Liver (tissue), 9 donors: ENCODE results near the gene GALNT9. TPM values are rescaled to one million over a fixed set of nuclear protein-coding genes. Genes with fewer than 3 reads are reported as not detected.

Experiments
- DNase-seq: peaks from one replicate; pipeline ENCODE4 v3.0.0-alpha.2; 2017; ENCODE audit warnings: low spot score
- H3K27ac ChIP-seq, 2 donors: one replicate each; pipeline ENCODE4 v1.7.0; 2013; ENCODE audit warnings: inconsistent platforms in 2 of 2, low read length in 2 of 2, control low read depth in 1 of 2, low read depth in 1 of 2, mild to moderate bottlenecking in 1 of 2
- H3K27me3 ChIP-seq, 4 donors: one replicate each; pipeline versions ENCODE4 v1.6.1 to v1.7.0; 2013; ENCODE audit warnings: low read length in 3 of 4, inconsistent platforms in 1 of 4, mild to moderate bottlenecking in 1 of 4, moderate library complexity in 1 of 4; ENCODE audit not compliant: control insufficient read depth in 4 of 4, insufficient read depth in 4 of 4
- H3K36me3 ChIP-seq, 4 donors: one replicate each; pipeline versions ENCODE4 v1.6.1 to v1.7.0; 2013; ENCODE audit warnings: low read length in 3 of 4, mild to moderate bottlenecking in 3 of 4, low read depth in 1 of 4, moderate library complexity in 1 of 4; ENCODE audit not compliant: control insufficient read depth in 4 of 4, insufficient read depth in 3 of 4
- H3K4me1 ChIP-seq, 4 donors: one replicate each; pipeline versions ENCODE4 v1.6.1 to v1.7.0; 2013; ENCODE audit warnings: low read length in 3 of 4, mild to moderate bottlenecking in 3 of 4, moderate library complexity in 1 of 4; ENCODE audit not compliant: control insufficient read depth in 4 of 4, insufficient read depth in 4 of 4
- H3K4me3 ChIP-seq, 3 donors: one replicate each; pipeline versions ENCODE4 v1.6.1 to v1.7.0; 2013; ENCODE audit warnings: low read length in 3 of 3, control low read depth in 1 of 3, low read depth in 1 of 3, mild to moderate bottlenecking in 1 of 3
- H3K9ac ChIP-seq, 2 donors: one replicate each; pipeline ENCODE4 v1.7.0; 2013; ENCODE audit warnings: low read length in 2 of 2, mild to moderate bottlenecking in 2 of 2, moderate library complexity in 2 of 2, control low read depth in 1 of 2, low read depth in 1 of 2
- H3K9me3 ChIP-seq, 4 donors: one replicate each; pipeline versions ENCODE4 v1.6.1 to v1.7.0; 2013; ENCODE audit warnings: low read length in 3 of 4; ENCODE audit not compliant: control insufficient read depth in 4 of 4
- CTCF ChIP-seq: fragments of 150-350 bp; IDR thresholded peaks from 2 replicates; pipeline ENCODE4 v1.5.1; 2017; ENCODE audit warnings: improper control_type of control experiment, low read depth, low read length; ENCODE audit not compliant: missing input control
- EGR1 ChIP-seq, 2 donors: IDR thresholded peaks; 2 replicates each; pipeline ENCODE4 v1.6.1; 2016 to 2018; ENCODE audit warnings: antibody characterized with exemption in 2 of 2, low read depth in 2 of 2
- FOXA1 ChIP-seq: IDR thresholded peaks from 2 replicates; pipeline ENCODE4 v1.6.1; 2016; ENCODE audit warnings: antibody characterized with exemption
- FOXA2 ChIP-seq: IDR thresholded peaks from 2 replicates; pipeline ENCODE4 v1.6.1; 2016; ENCODE audit warnings: antibody characterized with exemption
- GABPA ChIP-seq, 2 donors: IDR thresholded peaks in 1 of 2; conservative IDR thresholded peaks in 1 of 2; 2 replicates each; pipeline ENCODE4 v1.6.1; 2016; ENCODE audit warnings: antibody characterized with exemption in 2 of 2, mild to moderate bottlenecking in 1 of 2, moderate library complexity in 1 of 2
- MAX ChIP-seq: IDR thresholded peaks from 2 replicates; pipeline ENCODE4 v1.6.1; 2016; ENCODE audit warnings: antibody characterized with exemption
- NR2F2 ChIP-seq: IDR thresholded peaks from 2 replicates; pipeline ENCODE4 v1.6.1; 2016; ENCODE audit warnings: antibody characterized with exemption
- RAD21 ChIP-seq, 2 donors: IDR thresholded peaks; 2 replicates each; pipeline ENCODE4 v1.6.1; 2016; ENCODE audit warnings: antibody characterized with exemption in 2 of 2, mild to moderate bottlenecking in 2 of 2
- RXRA ChIP-seq, 2 donors: IDR thresholded peaks; 2 replicates each; pipeline ENCODE4 v1.6.1; 2017 to 2018; ENCODE audit warnings: antibody characterized with exemption in 2 of 2, mild to moderate bottlenecking in 1 of 2
- SP1 ChIP-seq: IDR thresholded peaks from 2 replicates; pipeline ENCODE4 v1.6.1; 2018; ENCODE audit warnings: antibody characterized with exemption, mild to moderate bottlenecking
- YY1 ChIP-seq: IDR thresholded peaks from 2 replicates; pipeline ENCODE4 v1.6.1; 2016; ENCODE audit warnings: antibody characterized with exemption, mild to moderate bottlenecking
- ZBTB33 ChIP-seq: IDR thresholded peaks from 2 replicates; pipeline ENCODE4 v1.6.1; 2016; ENCODE audit warnings: antibody characterized with exemption
- WGBS: extraction: QIAGEN DNeasy Blood & Tissue Kit; methylation state at CpG from one replicate; pipeline ENCODE4 v1.1.7; 2013; 5-methylcytosine and 5-hydroxymethylcytosine counted together
- polyA plus RNA-seq, 2 donors: library from polyadenylated mRNA; stranded (reverse) in 1 of 2; unstranded in 1 of 2; fragments of 200-250 nt in 1 of 2; fragments of >200 nt in 1 of 2; fragmentation: Nextera tagmentation in 1 of 2; extraction: Ambion mirVana in 1 of 2; gene quantifications; one replicate each; pipeline versions ENCODE4 v1.2.1 to v1.2.3, GENCODE V29; 2013 to 2015
- total RNA-seq, 2 donors: library from RNA; depleted of rRNA; stranded (reverse); fragments of >200 nt; gene quantifications; one replicate each; pipeline ENCODE4 v1.2.3, GENCODE V29; 2014
- TF ChIP-seq, protein P1 (sequence below): IDR thresholded peaks from 2 replicates; pipeline ENCODE4 v1.6.1; 2016; ENCODE audit warnings: antibody characterized with exemption
- donor health status: healthy.
- donor health status: healthy.
- donor health status: healthy.
- donor health status: healthy.
- donor health status: healthy.

Gene GALNT9
- total and polyA plus RNA-seq, 4 donors = 0.05 to 0.25 (median 0.09) TPM; not detected in 1

- H3K4me3 ChIP-seq = no peak overlapping the region
- TF ChIP-seq ZBTB33 = no peak
- no peak overlapping the region for H3K9ac ChIP-seq
- H3K36me3 ChIP-seq = no peaks in the 10 kb centered on the region
- WGBS = 88% methylated on average over 17 of the region's 17 CpGs
- H3K27me3 ChIP-seq = peaks cover 0 to 3% (median 0%) of the 10 kb centered on the region in 4 donors
- H3K4me1 ChIP-seq = no peaks in the 10 kb centered on the region
- no peak for DNase-seq
- H3K27ac ChIP-seq = no peak overlapping the region
- peaks cover 0 to 2% (median 0%) of the 10 kb centered on the region in 4 donors for H3K9me3 ChIP-seq
These were observed 10.5 kb upstream of the GALNT9 start for GRCh38 chr12:132339856-132340255.

DNA sequence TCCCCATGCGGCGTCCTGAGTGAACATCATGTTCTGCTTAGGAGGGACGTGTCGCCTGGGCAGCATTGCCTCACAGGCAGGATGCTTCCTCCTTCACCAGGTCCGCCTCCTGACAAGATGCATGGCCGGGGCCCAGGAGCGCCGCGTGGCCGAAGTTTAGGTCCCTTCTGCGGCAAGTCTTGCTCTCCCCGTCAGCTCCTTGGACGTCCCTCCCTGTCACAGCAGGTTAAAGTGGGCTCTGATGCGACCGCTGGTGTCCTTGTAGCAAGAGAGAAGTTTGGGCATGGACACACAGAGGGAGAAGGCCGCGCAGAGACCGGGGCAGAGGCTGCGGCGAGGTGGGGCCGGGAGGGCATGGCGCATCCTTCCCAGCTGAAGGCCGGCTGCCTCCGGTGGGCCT lies 9.4 kb upstream of the GALNT9 start:
- no peak overlapping the region for H3K27ac ChIP-seq
- 90% methylated on average over 24 of the region's 24 CpGs for whole genome bisulfite sequencing
- TF ChIP-seq FOXA1 (no peak), RXRA (IDR thresholded peaks at IDR 0.05) (no peak), EGR1 (IDR thresholded peaks at IDR 0.05; ENCODE audit: low read depth in 2 of 2) (no peak), RAD21 (IDR thresholded peaks at IDR 0.05) (no peak)
- TF ChIP-seq, protein P1, sequence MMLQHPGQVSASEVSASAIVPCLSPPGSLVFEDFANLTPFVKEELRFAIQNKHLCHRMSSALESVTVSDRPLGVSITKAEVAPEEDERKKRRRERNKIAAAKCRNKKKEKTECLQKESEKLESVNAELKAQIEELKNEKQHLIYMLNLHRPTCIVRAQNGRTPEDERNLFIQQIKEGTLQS = no peak
- no peak overlapping the region for H3K4me3 ChIP-seq
- no peak for DNase-seq
- no peaks in the 10 kb centered on the region for H3K36me3 ChIP-seq
- H3K4me1 ChIP-seq = no peaks in the 10 kb centered on the region
- H3K27me3 ChIP-seq = peaks cover 0 to 3% (median 0%) of the 10 kb centered on the region in 4 donors
- H3K9me3 ChIP-seq = peaks cover 0 to 2% (median 0%) of the 10 kb centered on the region in 4 donors
- H3K9ac ChIP-seq = no peak overlapping the region

GRCh38 chr12:132338311-132338710 lies 8.9 kb upstream of the GALNT9 start:
- 89% methylated on average over 20 of the region's 20 CpGs for whole genome bisulfite sequencing
- DNase-seq = no peak
- Histone ChIP-seq H3K9ac (no peak overlapping the region), H3K4me3 (no peak overlapping the region), H3K27me3 (peaks cover 0 to 3% (median 0%) of the 10 kb centered on the region in 4 donors), H3K36me3 (no peaks in the 10 kb centered on the region), H3K4me1 (no peaks in the 10 kb centered on the region), H3K9me3 (peaks cover 0 to 2% (median 0%) of the 10 kb centered on the region in 4 donors), H3K27ac (no peak overlapping the region)
- TF ChIP-seq YY1 = no peak
- TF ChIP-seq RAD21 (IDR thresholded peaks at IDR 0.05) = no peak
- no peak for TF ChIP-seq GABPA (IDR thresholded peaks at IDR 0.05 in 1 of 2, conservative IDR thresholded peaks at IDR 0.05 in 1 of 2)
- no peak for TF ChIP-seq CTCF
- TF ChIP-seq NR2F2 = no peak
- TF ChIP-seq MAX = no peak
- no peak for TF ChIP-seq SP1
- TF ChIP-seq FOXA2 = no peak
- TF ChIP-seq EGR1 (IDR thresholded peaks at IDR 0.05; ENCODE audit: low read depth in 2 of 2) = no peak
